Progenitor cell of endocrine pancreas (in vitro differentiated cells): ENCODE measurements around the gene GGT5. TPM values are rescaled to one million over a fixed set of nuclear protein-coding genes. Genes with fewer than 3 reads are reported as not detected.
A peak's percentile ranks its signal among the peaks of the same experiment; 100 is the strongest.
"Not testable (repeated sequence)": the region's sequence is repeated elsewhere in the genome, so short reads cannot be mapped to it uniquely, and the experiment has no call there.

ENCODE experiments used
- DNase-seq: peaks from one replicate; pipeline ENCODE4 v3.0.0; 2021; ENCODE audit warnings: low spot score; ENCODE audit not compliant: unreplicated experiment
- H3K27ac Mint-ChIP-seq: 2 replicates; pipeline ENCODE4 v1.8.0; 2021; ENCODE audit warnings: mild to moderate bottlenecking, moderate library complexity, mixed read lengths
- H3K27me3 Mint-ChIP-seq: 2 replicates; pipeline ENCODE4 v1.8.0; 2021; ENCODE audit warnings: mixed read lengths
- H3K36me3 Mint-ChIP-seq: 2 replicates; pipeline ENCODE4 v1.8.0; 2022; ENCODE audit warnings: mixed read lengths; ENCODE audit not compliant: insufficient read depth
- H3K4me1 Mint-ChIP-seq: 2 replicates; pipeline ENCODE4 v1.8.0; 2021; ENCODE audit warnings: low read depth, mixed read lengths
- H3K4me3 Mint-ChIP-seq: 2 replicates; pipeline ENCODE4 v1.8.0; 2021; ENCODE audit warnings: low read depth, mild to moderate bottlenecking, moderate library complexity, mixed read lengths
- H3K9me3 Mint-ChIP-seq: 2 replicates; pipeline ENCODE4 v1.8.0; 2021; ENCODE audit warnings: low read depth, mixed read lengths
- long read RNA-seq: library from polyadenylated mRNA; unstranded; transcript quantifications from one replicate; pipeline ENCODE4 v2.0.0, GENCODE V29; 2020
- total RNA-seq: library from RNA; stranded (reverse); gene quantifications from 2 replicates; pipeline ENCODE4 v1.2.1, GENCODE V29; 2021
- TF ChIP-seq, protein P1 (sequence below): fragments of 200-600 bp; sonication (generic); IDR thresholded peaks from one replicate; pipeline ENCODE4 v1.5.0; 2021; ENCODE audit warnings: antibody characterized with exemption, mild to moderate bottlenecking; ENCODE audit not compliant: unreplicated experiment

Gene GGT5, protein sequence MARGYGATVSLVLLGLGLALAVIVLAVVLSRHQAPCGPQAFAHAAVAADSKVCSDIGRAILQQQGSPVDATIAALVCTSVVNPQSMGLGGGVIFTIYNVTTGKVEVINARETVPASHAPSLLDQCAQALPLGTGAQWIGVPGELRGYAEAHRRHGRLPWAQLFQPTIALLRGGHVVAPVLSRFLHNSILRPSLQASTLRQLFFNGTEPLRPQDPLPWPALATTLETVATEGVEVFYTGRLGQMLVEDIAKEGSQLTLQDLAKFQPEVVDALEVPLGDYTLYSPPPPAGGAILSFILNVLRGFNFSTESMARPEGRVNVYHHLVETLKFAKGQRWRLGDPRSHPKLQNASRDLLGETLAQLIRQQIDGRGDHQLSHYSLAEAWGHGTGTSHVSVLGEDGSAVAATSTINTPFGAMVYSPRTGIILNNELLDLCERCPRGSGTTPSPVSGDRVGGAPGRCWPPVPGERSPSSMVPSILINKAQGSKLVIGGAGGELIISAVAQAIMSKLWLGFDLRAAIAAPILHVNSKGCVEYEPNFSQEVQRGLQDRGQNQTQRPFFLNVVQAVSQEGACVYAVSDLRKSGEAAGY
- not detected in 2 replicates for total RNA-seq
- long read RNA-seq: 0 reads

DNA sequence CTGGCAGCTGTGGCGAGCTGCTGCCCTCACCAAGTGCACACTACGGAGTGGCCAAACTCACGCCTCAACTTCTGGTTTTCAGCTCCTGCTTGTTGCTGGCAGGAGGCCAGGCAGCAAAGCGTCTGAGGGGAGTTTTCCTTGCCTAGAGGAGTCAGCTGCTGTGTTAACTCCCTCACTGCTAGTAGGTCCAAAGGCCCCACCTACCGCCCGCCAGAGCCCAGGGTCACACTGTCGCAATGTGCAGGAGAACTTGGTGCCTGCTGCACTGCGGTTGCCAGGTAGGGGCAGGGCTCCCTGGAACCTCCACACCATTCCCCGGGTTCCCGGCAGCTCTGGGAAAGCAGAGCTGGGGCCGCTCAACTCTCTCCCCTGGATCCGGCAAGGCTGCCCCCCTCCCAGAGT, at the start of gene GGT5:
Gene GGT5, minus strand, starts transcription at position 53 of the 402 bp plus-strand sequence. CDS start 357 bp downstream, outside the sequence.
- H3K27me3 Mint-ChIP-seq, H3K9me3 Mint-ChIP-seq, H3K36me3 Mint-ChIP-seq, DNase-seq, H3K4me1 Mint-ChIP-seq, H3K4me3 Mint-ChIP-seq: not testable (repeated sequence)
- H3K27ac Mint-ChIP-seq: peak within 1 kb of the TSS; percentile 86

DNA sequence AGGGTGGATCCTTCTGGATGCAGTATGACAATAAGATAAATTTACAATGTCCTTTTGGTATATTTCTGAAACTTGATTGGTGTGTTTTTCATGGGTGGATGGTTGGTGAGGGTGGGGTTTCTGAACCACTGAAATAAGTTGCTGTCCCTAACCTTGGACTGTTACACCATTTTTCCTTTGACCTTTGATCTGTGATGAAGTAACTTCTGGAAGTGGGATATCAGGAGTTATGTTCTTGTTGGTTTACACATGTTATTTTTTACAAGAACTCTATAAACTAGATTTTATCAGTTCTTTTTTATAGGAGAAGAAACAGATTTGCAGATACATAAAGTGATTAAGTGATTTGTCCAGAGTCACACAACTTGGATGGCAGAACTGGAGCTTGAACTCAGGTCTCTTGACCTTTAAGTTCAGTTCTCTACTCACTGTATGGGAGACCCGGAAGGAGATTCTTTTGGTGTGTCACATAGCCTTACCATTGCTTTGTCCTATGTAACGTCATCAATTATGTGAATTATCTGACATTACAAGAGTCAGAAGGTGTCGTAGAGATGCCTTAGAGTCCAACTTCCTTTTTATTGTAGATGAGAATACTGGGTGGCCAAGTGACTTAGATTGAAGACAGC, 47.4 kb upstream of the GGT5 start:
- H3K27me3 Mint-ChIP-seq, H3K27ac Mint-ChIP-seq, H3K4me1 Mint-ChIP-seq, H3K9me3 Mint-ChIP-seq, H3K4me3 Mint-ChIP-seq, H3K36me3 Mint-ChIP-seq, DNase-seq: not testable (repeated sequence)

DNA sequence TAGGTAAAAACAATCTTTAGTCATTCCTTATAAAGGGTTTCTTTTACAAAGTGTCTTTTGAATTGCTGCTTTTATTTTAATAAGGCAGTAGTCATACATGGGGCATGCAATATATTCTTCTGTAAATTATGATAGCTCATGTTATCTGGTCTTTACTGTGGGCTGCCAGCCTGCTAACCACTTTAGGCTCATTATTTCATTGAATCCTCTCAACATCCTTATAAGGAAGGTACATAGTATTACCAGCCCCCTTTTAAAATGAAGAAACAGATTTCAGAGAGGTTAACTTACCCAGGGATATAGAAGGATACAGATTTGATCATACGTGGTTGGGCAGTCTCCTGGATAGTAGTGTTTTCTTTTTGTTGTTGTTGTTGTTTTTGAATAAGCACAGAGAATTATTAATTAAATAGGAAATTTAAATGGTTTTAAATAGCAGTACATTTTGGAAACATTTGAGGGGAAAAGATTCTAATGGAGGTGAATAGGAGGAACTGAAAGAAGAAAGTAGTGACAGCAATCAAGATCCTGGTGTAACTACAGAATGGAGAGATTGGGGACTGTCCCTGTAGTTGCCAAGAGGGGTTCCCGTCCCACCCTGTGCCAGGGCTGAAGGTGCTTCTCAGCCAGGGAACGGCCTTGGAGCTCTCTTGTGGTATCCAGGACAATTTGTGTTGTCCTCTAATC, 46.8 kb upstream of the GGT5 start:
- Mint-ChIP-seq H3K36me3 (peaks cover 2% of the 10 kb centered on the region), H3K4me3 (no peak overlapping the region), H3K4me1 (peaks cover 10% of the 10 kb centered on the region), H3K27me3 (no peaks in the 10 kb centered on the region), H3K27ac (no peak overlapping the region), H3K9me3 (no peaks in the 10 kb centered on the region)
- TF ChIP-seq, protein P1, sequence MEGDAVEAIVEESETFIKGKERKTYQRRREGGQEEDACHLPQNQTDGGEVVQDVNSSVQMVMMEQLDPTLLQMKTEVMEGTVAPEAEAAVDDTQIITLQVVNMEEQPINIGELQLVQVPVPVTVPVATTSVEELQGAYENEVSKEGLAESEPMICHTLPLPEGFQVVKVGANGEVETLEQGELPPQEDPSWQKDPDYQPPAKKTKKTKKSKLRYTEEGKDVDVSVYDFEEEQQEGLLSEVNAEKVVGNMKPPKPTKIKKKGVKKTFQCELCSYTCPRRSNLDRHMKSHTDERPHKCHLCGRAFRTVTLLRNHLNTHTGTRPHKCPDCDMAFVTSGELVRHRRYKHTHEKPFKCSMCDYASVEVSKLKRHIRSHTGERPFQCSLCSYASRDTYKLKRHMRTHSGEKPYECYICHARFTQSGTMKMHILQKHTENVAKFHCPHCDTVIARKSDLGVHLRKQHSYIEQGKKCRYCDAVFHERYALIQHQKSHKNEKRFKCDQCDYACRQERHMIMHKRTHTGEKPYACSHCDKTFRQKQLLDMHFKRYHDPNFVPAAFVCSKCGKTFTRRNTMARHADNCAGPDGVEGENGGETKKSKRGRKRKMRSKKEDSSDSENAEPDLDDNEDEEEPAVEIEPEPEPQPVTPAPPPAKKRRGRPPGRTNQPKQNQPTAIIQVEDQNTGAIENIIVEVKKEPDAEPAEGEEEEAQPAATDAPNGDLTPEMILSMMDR: no peak
- DNase-seq: no peak

DNA sequence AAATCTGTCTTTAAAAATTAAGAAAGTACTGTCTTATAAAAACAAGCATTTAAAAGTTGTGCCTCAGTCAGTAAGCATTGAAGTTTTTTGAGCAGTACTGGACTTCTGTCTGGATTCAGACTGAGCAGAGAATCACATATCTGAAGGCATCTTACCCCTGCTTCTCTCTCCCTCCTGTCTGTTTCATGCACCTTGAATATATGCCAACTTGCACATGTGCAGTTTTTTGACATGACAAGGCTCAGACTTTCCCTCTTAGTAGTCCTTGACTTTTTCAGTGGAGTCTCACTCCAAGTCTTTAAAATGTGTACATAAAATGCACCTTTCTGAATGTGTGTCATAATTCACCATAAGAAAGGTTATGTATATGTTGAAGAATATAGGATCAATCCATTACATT, 45.6 kb upstream of the GGT5 start:
- no peak for DNase-seq
- H3K4me3 Mint-ChIP-seq: no peak overlapping the region
- peaks cover 2% of the 10 kb centered on the region for H3K36me3 Mint-ChIP-seq
- H3K27ac Mint-ChIP-seq: no peak overlapping the region
- TF ChIP-seq, protein P1: no peak
- H3K27me3 Mint-ChIP-seq: no peaks in the 10 kb centered on the region
- H3K9me3 Mint-ChIP-seq: no peaks in the 10 kb centered on the region
- peaks cover 13% of the 10 kb centered on the region for H3K4me1 Mint-ChIP-seq

DNA sequence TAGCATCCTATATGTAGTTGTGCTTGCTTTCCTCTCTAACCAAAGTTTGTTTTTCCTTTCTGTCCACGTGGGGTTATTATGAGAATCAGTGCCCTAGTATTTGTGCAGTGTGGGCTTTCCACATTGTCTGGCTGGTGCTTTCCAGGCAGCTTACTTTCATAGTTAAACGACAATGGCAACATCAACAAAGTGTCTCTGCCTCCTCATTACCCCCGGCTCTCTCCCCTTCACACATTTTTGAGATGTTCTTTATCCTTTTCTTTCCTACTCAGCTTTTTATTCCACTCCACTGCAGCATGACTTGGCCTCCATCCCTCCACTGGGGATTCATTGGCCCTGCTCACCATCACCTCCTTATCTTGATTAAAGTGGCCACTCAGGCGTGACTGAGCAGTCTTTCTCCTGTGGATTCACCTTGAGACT, 44.9 kb upstream of the GGT5 start:
- H3K9me3 Mint-ChIP-seq: no peaks in the 10 kb centered on the region

More for the DNA sequence above, 44.9 kb upstream of the GGT5 start:
- H3K4me3 Mint-ChIP-seq: no peak overlapping the region
- H3K27ac Mint-ChIP-seq: peak overlapping the region; percentile 47
- H3K36me3 Mint-ChIP-seq: peaks cover 2% of the 10 kb centered on the region
- TF ChIP-seq, protein P1: no peak
- DNase-seq: no peak
- peaks cover 15% of the 10 kb centered on the region for H3K4me1 Mint-ChIP-seq
- no peaks in the 10 kb centered on the region for H3K27me3 Mint-ChIP-seq
